GM12801 (cell line): Measurements from ENCODE around the gene LCLAT1.

ENCODE experiments used
- TF ChIP-seq, protein P1 (sequence below): IDR thresholded peaks from one replicate; pipeline ENCODE4 v1.5.1; 2011; ENCODE audit warnings: control low read depth; ENCODE audit not compliant: insufficient read length; ENCODE audit errors: extremely low read depth

The LCLAT1 gene

DNA sequence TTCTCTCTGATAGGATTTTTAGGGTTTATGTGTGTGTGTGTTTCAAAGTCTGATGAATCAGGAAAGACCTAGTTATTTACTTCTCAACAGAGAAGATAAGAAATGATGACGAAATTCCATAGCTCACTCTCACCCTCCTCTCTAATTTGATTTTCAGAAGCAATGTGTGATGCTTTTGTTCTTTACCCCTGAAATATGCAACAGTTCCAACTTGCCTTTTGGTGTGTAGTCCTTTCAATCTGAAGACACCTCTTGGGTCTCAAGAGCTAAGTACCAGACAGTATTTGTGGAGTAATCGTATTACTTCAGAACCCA is 18.7 kb upstream of the LCLAT1 start:
- TF ChIP-seq, protein P1, sequence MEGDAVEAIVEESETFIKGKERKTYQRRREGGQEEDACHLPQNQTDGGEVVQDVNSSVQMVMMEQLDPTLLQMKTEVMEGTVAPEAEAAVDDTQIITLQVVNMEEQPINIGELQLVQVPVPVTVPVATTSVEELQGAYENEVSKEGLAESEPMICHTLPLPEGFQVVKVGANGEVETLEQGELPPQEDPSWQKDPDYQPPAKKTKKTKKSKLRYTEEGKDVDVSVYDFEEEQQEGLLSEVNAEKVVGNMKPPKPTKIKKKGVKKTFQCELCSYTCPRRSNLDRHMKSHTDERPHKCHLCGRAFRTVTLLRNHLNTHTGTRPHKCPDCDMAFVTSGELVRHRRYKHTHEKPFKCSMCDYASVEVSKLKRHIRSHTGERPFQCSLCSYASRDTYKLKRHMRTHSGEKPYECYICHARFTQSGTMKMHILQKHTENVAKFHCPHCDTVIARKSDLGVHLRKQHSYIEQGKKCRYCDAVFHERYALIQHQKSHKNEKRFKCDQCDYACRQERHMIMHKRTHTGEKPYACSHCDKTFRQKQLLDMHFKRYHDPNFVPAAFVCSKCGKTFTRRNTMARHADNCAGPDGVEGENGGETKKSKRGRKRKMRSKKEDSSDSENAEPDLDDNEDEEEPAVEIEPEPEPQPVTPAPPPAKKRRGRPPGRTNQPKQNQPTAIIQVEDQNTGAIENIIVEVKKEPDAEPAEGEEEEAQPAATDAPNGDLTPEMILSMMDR, result no peak

DNA sequence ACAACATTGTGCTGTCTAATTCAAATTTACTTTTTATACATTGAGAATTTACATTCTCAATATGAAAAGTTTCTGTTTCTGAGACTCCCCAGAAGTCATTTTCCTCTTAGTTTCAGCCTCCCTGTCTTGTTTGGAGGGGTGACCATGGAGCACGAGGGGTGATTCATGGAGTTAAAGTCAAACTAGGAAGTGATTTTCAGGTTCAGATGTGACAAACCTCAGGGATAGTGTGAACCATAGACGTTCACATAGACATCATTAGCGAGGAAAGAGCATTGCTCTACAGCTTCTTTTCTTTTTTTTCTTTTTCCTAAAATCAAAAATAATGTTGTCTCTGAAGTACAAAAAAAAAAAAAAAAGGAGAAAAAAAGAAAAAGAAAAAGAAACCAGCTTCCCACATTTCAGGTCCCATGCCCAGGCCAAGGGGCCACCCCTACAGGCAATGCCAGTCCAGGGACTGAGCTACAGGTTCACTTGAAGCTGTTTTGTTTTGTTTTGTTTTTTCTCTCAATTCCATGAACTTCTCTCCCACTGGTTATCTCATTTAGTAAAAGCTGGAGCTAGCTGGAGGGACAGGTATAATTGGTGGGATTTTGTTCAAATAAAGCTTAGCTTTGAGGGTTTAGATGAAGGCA is 18.1 kb upstream of the LCLAT1 start:
- TF ChIP-seq, protein P1, result no peak

DNA sequence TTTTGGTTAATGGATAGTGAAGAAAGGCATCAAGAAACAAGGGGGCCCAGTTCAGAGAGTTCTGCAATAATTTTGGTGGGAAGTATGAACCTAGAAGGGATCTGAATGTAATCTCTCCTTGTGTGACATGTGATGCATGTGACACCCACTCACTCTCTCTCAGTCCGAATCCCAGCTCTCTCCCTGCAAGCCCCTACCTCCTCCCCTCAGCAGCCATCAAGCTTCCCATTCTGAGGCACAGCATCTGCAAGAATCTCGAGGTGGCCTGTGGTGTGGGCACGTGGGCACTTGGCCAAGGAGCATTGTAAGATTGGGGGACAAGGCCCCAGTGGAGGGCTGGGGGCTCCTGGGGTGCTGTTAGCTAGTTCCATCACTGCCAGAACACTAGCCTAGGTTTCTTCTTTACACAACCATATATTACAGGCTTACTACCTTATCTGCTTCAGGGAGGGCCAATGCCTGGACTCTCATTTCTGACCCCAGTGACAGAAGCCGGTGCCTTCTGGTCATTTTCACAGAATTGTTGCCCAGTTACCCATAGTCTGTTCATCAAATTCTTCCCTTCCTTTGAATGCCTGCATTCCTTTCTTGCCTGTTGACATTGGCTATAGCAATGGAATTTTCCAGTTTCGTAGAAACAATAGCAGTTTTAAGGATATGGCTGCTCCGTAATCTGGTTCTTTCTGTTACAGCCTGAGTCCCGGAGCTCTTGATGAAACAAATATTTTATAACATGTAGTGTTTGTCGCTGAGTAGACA is 13.3 kb upstream of the LCLAT1 start:
- TF ChIP-seq, protein P1, result no peak

DNA sequence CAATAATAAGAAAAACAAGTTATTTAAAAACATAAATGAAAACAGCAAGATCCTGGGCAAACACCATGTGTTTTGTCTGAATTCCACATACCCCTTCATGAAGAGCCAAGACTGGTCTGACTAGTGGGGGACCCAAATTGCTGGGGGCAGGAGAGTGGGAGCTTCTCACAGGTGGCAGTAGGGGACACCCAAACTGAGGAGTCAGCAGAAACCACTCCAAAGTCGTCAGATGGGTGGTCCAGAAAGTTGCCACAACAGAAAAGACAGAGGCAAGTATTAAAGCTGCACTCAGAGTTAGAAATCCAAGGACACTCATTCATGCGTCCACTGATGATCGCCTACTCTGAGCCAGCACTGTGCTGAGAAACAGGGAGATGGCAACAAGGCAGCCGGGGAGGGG is 12.3 kb upstream of the LCLAT1 start:
- TF ChIP-seq, protein P1, result no peak

DNA sequence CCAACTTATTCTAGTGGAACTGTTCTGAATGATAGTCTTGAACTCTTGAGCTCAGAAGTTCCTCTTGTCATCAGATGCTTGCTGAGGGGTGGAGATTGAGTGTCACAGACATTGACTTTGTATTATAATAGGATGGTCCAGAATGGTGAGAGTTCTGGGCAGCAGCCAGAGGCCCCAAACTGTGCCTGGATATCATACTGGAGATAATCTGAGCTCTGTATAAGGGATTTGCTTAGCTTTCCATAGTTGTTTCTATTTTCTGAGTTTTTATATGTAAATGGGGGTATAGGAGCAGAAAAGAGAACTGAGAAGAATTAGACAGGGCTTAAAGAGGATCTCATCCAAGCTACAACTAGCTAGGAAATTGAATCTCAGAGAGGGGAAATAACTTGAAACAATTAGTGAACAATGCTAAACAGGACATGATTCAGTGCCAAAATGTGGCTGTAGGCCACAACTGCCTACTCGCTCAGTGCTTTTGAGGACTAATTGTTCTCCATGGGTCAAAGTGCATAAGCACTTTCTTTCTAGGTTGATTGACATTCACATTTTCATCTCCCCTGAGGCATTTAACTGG is 10.1 kb upstream of the LCLAT1 start:
- TF ChIP-seq, protein P1, result no peak

DNA sequence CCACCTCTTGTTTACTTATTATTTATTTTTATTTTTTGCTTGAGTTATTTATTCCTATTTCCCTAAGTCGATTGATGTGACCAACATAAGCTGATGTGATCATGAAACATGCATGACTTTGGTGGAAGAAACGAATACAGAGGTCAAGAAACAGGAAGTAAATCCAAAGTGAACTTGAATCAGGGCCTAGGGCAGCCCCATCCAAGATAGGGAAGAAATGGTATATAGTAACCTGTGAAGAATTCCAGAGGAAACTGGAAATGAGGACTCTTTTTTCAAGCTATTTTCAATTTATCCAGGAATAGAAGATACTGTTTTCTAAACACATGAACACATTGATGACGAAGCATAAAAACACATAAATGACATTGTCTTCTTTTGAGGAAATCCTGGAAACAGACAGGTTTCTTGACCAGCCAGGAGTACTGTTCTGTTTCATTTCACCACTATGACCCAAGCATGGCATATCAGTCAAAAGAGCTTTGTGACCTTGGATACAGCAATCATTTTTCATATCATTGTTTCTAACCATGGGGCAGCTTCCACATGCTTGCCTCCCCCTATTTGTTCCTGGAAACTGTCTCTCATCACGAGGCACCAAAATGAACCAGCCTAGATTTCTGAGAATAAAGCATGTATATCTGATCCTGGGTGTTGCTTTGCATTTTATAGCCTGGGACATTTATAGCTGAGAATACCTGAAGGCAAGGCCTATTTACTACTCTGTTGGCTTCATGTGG is 9.1 kb upstream of the LCLAT1 start:
- TF ChIP-seq, protein P1, result no peak

DNA sequence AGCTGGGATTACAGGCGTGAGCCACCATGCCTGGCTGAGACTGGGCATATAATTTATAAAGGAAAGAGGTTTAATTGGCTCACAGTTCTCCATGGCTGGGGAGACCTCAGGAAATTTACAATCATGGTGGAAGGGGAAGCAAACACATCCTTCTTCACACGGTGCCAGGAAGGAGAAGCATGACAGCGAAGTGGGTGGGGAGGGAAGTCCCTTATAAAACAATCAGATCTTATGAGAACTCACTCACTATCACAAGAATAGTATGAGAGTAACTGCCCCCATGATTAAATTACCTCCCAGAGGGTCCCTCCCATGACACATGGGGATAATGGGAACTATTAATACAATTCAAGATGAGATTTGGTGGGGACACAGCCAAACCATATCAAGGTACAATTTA is 7.8 kb upstream of the LCLAT1 start:
- TF ChIP-seq, protein P1, result no peak
